Right lobe of liver (tissue), 6 donors: ENCODE data around the gene KCNF1. TPM values are rescaled to one million over a fixed set of nuclear protein-coding genes. Genes with fewer than 3 reads are reported as not detected.
"Not testable (repeated sequence)": the region's sequence is repeated elsewhere in the genome, so short reads cannot be mapped to it uniquely, and the experiment has no call there.

Experiments used
- ATAC-seq, 4 donors: fragments of 200-7000 bp; cut with Tn5 transposase; one replicate each; pipeline ENCODE4 v1.9.1; 2020; ENCODE audit warnings: mild to moderate bottlenecking in 4 of 4, moderate library complexity in 4 of 4
- DNase-seq, 3 donors: peaks; one replicate each; pipeline ENCODE4 v3.0.0-alpha.2; 2020
- H3K27ac ChIP-seq, 3 donors: fragments of 200-600 bp; one replicate each; pipeline ENCODE4 v1.8.0; 2022
- H3K27me3 ChIP-seq, 2 donors: fragments of 200-600 bp; one replicate each; pipeline ENCODE4 v1.8.0; 2022
- H3K36me3 ChIP-seq, 4 donors: fragments of 200-600 bp; sonication (generic) in 1 of 4; one replicate each; pipeline versions ENCODE4 v1.5.1 to v1.8.0; 2017 to 2022; ENCODE audit warnings: control low read depth in 1 of 4
- H3K4me1 ChIP-seq, 4 donors: fragments of 200-600 bp; sonication (generic) in 1 of 4; one replicate each; pipeline versions ENCODE4 v1.5.1 to v1.8.0; 2017 to 2022; ENCODE audit warnings: control low read depth in 1 of 4
- H3K4me3 ChIP-seq, 3 donors: fragments of 200-600 bp; one replicate each; pipeline ENCODE4 v1.8.0; 2022
- H3K9me3 ChIP-seq, 4 donors: fragments of 200-600 bp; sonication (generic) in 1 of 4; one replicate each; pipeline versions ENCODE4 v1.5.1 to v1.8.0; 2017 to 2022; ENCODE audit warnings: control low read depth in 1 of 4
- POLR2A ChIP-seq: fragments of 450-650 bp; IDR thresholded peaks from one replicate; pipeline ENCODE4 v1.6.1; 2017; ENCODE audit warnings: antibody characterized with exemption, mild to moderate bottlenecking
- WGBS: methylation state at CpG from one replicate; pipeline ENCODE4 v1.1.6; 2018; ENCODE audit warnings: low coverage, low lambda C conversion rate; ENCODE audit not compliant: insufficient coverage; ENCODE audit errors: missing lambda C conversion rate; 5-methylcytosine and 5-hydroxymethylcytosine counted together
- intact Hi-C, 2 donors: fragments of 100-400 bp; cut with DNase I; formaldehyde crosslinking; loops; one replicate each; pipeline versions ENCODE4 v1.11.2 to v1.14.1; 2022
- total RNA-seq, 6 experiments: library from RNA; depleted of rRNA in 2 of 6; stranded (reverse); fragments of >200 nt in 2 of 6; fragmentation: NEBNext Ultra II Directional in 3 of 6; extraction: Animal tissue kit (Norgen Biotek cat#: 25700) in 3 of 6; gene quantifications; one replicate each; pipeline versions ENCODE4 v1.1.0 to v1.2.4, GENCODE V29; 2016 to 2023
- TF ChIP-seq, protein P1 (sequence below), 4 donors: fragments of 200-600 bp in 3 of 4; fragments of 450-650 bp in 1 of 4; IDR thresholded peaks; one replicate each; pipeline versions ENCODE4 v1.5.1 to v1.8.0; 2016 to 2022; ENCODE audit warnings: antibody characterized with exemption in 4 of 4, mild to moderate bottlenecking in 2 of 4
- donor health status: DM: no; HTN: yes; CAD: no.
- donor health status: DM: no; HTN: no; CAD: no.
- donor health status: DM: no; HTN: no; CAD: no.
- donor health status: DM: no; HTN: yes; CAD: no.
- donor health status: DM: no; HTN: yes; CAD: no.

The KCNF1 gene
- total RNA-seq, 6 experiments from 2014 or later, result not detected

- Histone ChIP-seq H3K4me3 (no peak overlapping the region), H3K27ac (no peak overlapping the region), H3K4me1 (no peaks in the 10 kb centered on the region), H3K27me3 (no peaks in the 10 kb centered on the region), H3K9me3 (no peaks in the 10 kb centered on the region), H3K36me3 (no peaks in the 10 kb centered on the region)
- WGBS, result 83% methylated on average over 2 of the region's 2 CpGs
- intact Hi-C loops, result no loop called here
- ATAC-seq, result no peak
- DNase-seq, result no peak
- no peak for TF ChIP-seq POLR2A
- TF ChIP-seq, protein P1, sequence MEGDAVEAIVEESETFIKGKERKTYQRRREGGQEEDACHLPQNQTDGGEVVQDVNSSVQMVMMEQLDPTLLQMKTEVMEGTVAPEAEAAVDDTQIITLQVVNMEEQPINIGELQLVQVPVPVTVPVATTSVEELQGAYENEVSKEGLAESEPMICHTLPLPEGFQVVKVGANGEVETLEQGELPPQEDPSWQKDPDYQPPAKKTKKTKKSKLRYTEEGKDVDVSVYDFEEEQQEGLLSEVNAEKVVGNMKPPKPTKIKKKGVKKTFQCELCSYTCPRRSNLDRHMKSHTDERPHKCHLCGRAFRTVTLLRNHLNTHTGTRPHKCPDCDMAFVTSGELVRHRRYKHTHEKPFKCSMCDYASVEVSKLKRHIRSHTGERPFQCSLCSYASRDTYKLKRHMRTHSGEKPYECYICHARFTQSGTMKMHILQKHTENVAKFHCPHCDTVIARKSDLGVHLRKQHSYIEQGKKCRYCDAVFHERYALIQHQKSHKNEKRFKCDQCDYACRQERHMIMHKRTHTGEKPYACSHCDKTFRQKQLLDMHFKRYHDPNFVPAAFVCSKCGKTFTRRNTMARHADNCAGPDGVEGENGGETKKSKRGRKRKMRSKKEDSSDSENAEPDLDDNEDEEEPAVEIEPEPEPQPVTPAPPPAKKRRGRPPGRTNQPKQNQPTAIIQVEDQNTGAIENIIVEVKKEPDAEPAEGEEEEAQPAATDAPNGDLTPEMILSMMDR (IDR thresholded peaks at IDR 0.05), result no peak
Observed at GRCh38 chr2:10954416-10954815, 42.7 kb downstream of the KCNF1 start.

DNA sequence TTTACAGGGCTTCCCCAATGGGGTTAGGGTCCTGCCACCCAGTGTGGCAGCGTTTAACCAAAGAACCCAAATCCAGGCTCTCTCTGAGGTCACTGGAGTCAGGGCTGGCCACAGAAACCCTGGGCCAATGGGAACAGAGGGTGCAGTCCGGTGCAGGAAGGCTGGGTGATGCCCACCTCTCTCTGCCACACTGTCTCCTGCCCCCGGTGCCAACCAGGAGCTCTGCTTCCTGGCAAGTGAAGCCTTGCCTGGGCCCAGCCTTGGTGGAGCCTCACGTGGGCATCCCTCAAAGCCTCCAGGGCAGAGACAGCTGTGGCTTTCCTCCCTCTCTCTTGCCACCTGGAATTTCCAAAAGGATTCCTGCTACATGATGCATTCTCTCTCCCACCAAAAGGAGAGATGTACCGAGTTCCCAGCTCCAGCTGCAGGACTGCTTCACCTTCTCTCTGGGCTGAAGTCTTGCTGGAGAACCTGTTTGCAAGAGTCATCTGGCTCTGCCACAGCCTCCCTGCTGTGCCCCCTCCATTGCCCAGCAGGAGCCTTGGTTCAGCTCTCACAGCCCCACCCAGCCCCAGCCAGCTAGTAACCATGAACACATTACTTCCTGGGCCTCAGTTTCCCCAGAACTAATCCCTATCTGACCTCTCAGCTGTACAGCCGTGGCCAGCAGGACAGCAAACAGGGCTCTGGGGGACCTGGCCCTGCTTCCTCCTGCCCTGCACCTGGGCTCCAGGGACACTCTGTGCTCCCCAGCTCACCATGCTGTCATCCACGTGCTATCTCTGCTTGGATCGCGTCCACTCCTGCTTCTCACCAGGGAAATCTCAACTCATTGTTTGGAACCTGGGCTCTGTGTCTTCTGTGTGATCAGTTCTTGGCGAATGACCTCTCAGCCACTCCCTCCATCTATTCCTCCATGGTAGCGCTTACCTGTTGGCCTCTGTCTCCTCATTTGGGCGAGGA, 43.4 kb downstream of the KCNF1 start:
- H3K27me3 ChIP-seq, result no peaks in the 10 kb centered on the region
- no peak for DNase-seq
- H3K36me3 ChIP-seq, result no peaks in the 10 kb centered on the region
- intact Hi-C loops, result no loop called here
- H3K9me3 ChIP-seq, result no peaks in the 10 kb centered on the region
- no peaks in the 10 kb centered on the region for H3K4me1 ChIP-seq
- H3K4me3 ChIP-seq, result no peak overlapping the region
- TF ChIP-seq, protein P1 (IDR thresholded peaks at IDR 0.05), result no peak
- no peak for TF ChIP-seq POLR2A
- H3K27ac ChIP-seq, result no peak overlapping the region
- ATAC-seq, result no peak
- 64% methylated on average over 7 of the region's 12 CpGs for WGBS

- intact Hi-C loops, result no loop called here
- no peak for TF ChIP-seq POLR2A
- TF ChIP-seq, protein P1 (IDR thresholded peaks at IDR 0.05), result no peak
Observed at GRCh38 chr2:10956006-10956790, 44.5 kb downstream of the KCNF1 start.

GRCh38 chr2:10957391-10957790, 45.7 kb downstream of the KCNF1 start:
- no peak for DNase-seq
- Histone ChIP-seq H3K9me3 (no peaks in the 10 kb centered on the region), H3K4me1 (no peaks in the 10 kb centered on the region), H3K4me3 (no peak overlapping the region), H3K27ac (no peak overlapping the region), H3K27me3 (no peaks in the 10 kb centered on the region), H3K36me3 (no peaks in the 10 kb centered on the region)
- TF ChIP-seq POLR2A, result no peak
- TF ChIP-seq, protein P1 (IDR thresholded peaks at IDR 0.05), result no peak
- 48% methylated on average over 3 of the region's 3 CpGs for WGBS
- intact Hi-C loops, result no loop called here
- ATAC-seq, result no peak

More at GRCh38 chr2:10956006-10956790, 44.5 kb downstream of the KCNF1 start:
- Histone ChIP-seq H3K4me1 (no peaks in the 10 kb centered on the region), H3K4me3 (no peak overlapping the region), H3K27me3 (no peaks in the 10 kb centered on the region), H3K36me3 (no peaks in the 10 kb centered on the region), H3K9me3 (no peaks in the 10 kb centered on the region), H3K27ac (no peak overlapping the region)
- ATAC-seq, result no peak
- no peak for DNase-seq
- WGBS, result 93% methylated on average over 7 of the region's 16 CpGs

DNA sequence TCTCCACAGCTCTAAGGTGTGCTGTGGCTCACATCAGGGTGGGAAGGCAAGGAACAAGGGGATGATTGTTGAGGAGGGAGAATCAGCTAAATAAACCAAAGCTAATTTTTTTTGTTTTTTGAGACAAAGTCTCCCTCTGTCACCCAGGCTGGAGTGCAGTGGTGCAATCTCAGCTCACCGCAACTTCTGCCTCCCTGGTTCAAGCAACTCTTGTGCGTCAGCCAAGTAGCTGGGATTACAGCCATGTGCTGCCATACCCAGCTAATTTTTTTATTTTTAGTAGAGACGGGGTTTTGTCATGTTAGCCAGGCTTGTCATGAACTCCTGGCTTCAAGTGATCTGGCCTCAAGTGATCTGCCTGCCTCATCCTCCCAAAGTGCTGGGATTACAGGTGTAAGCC, 46.7 kb downstream of the KCNF1 start:
- intact Hi-C loops, H3K27ac ChIP-seq, H3K36me3 ChIP-seq, H3K9me3 ChIP-seq, H3K27me3 ChIP-seq, H3K4me1 ChIP-seq, H3K4me3 ChIP-seq, ATAC-seq, DNase-seq: not testable (repeated sequence)
- 40% methylated on average over 3 of the region's 3 CpGs for WGBS
